Adrenal gland (tissue), 12 donors: ENCODE data around the gene SLC5A4. TPM values are rescaled to one million over a fixed set of nuclear protein-coding genes. Genes with fewer than 3 reads are reported as not detected.

Experiments used
- DNase-seq, 7 donors: peaks; one replicate each; pipeline ENCODE4 v3.0.0-alpha.2; 2019 to 2020
- H3K27ac ChIP-seq, 5 donors: fragments of 200-600 bp; sonication (generic) in 4 of 5; 1 replicate in 3 of 5; 2 replicates in 2 of 5; pipeline versions ENCODE4 v1.5.1 to v1.8.0; 2016 to 2020; ENCODE audit warnings: mild to moderate bottlenecking in 1 of 5
- H3K27me3 ChIP-seq: fragments of 200-600 bp; 2 replicates; pipeline ENCODE4 v1.8.0; 2021
- H3K36me3 ChIP-seq, 2 donors: fragments of 200-600 bp; replicated peaks in 1 of 2; 1 replicate in 1 of 2; 2 replicates in 1 of 2; pipeline versions ENCODE4 v1.5.1 to v1.8.0; 2018 to 2022
- H3K4me1 ChIP-seq, 2 donors: fragments of 200-600 bp; replicated peaks in 1 of 2; 1 replicate in 1 of 2; 2 replicates in 1 of 2; pipeline versions ENCODE4 v1.5.1 to v1.8.0; 2018 to 2021
- H3K4me3 ChIP-seq, 4 donors: fragments of 200-600 bp; sonication (generic) in 3 of 4; one replicate each; pipeline ENCODE4 v1.5.1; 2016 to 2018
- H3K9me3 ChIP-seq, 3 donors: fragments of 200-600 bp; sonication (generic) in 1 of 3; replicated peaks in 1 of 3; 1 replicate in 2 of 3; 2 replicates in 1 of 3; pipeline versions ENCODE4 v1.5.1 to v1.8.0; 2016 to 2021
- CTCF ChIP-seq, 6 experiments: fragments of 450-650 bp in 4 of 6; fragments of 200-600 bp in 2 of 6; sonication (generic) in 1 of 6; IDR thresholded peaks; 1 replicate in 5 of 6; 2 replicates in 1 of 6; pipeline versions ENCODE4 v1.5.1 to v1.8.0; 2016 to 2021; ENCODE audit warnings: antibody characterized with exemption in 6 of 6, mild to moderate bottlenecking in 2 of 6, moderate library complexity in 1 of 6
- POLR2A ChIP-seq, 2 donors: fragments of 450-650 bp; IDR thresholded peaks; one replicate each; pipeline ENCODE4 v1.6.1; 2017; ENCODE audit warnings: antibody characterized with exemption in 2 of 2, mild to moderate bottlenecking in 2 of 2, moderate library complexity in 1 of 2
- WGBS, 4 donors: extraction: QIAGEN DNeasy Blood & Tissue Kit in 2 of 4; methylation state at CpG; one replicate each; pipeline versions ENCODE4 v1.1.5 to v1.1.7; 2013 to 2017; 5-methylcytosine and 5-hydroxymethylcytosine counted together
- intact Hi-C, 2 donors: fragments of 100-400 bp; cut with DNase I; formaldehyde crosslinking; loops; one replicate each; pipeline versions ENCODE4 v1.14.1 to v1.15.0; 2022 to 2023
- polyA plus RNA-seq, 3 donors: library from polyadenylated mRNA; stranded (reverse); fragments of 200-250 nt in 2 of 3; fragments of 350-450 nt in 1 of 3; fragmentation: Illumina TruSeq in 1 of 3; extraction: RNeasy Lipid Tissue Mini Kit (QIAGEN cat#74804) in 1 of 3; gene quantifications; one replicate each; pipeline ENCODE4 v1.2.3, GENCODE V29; 2013 to 2014
- total RNA-seq, 9 donors: library from RNA; depleted of rRNA in 4 of 9; stranded (reverse); fragments of >200 nt in 4 of 9; fragments of 120-200 nt in 1 of 9; fragmentation: NEBNext Ultra II Directional in 1 of 9; extraction: Animal tissue kit (Norgen Biotek cat#: 25700) in 1 of 9; gene quantifications; one replicate each; pipeline versions ENCODE4 v1.1.0 to v1.2.4, GENCODE V29; 2013 to 2023
- donor health status: healthy with polysubstance abuse.
- donor health status: Bipolar disorder and iron deficiency.
- donor health status: DM: yes; HTN: yes; CAD: no.
- donor health status: DM: no; HTN: no; CAD: no.
- donor health status: DM: no; HTN: no; CAD: no.
- donor health status: DM: yes; HTN: yes; CAD: no.

Gene SLC5A4
- total and polyA plus RNA-seq, 12 donors, result 0.07 to 0.70 (median 0.33) TPM; not detected in 1

DNA sequence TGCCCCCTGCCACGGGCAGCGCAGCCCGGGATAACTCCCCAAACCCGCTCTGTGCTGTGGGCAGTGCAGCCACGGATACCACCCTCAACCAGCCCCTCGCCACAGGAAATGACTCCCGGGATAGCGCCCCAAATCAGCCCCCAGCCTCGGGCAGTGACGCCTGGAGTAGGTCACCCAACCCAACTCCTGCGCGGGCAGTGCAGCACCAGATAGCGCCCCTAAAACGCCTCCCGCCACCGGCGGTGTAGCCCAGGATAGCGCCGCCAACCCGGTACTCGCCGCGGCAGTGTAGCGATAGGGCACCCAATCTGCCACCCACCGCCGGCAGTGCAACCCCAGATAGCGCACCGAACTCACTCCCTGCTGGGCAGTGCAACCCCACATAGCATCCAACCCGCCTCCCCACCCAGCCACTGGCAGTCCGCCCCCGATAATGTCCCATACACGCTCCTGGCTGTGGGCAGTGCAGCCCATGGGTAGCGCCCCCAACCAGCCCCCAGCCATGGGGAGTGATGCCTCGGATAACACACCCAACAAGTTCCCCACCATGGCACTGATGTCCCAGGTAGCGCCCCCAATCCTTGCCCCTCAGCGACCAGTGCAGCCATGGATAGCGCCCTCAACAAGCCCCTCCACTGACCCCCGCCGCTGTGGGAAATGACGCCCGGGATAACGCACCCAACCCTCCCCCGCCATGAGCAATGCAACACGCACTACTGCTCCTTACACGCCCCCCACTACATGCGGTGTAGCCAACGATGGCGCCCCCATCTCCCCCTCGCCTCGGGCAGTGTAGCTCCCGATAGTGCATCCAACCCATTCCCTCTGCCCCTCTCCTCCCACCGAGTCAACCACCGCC lies 51.7 kb downstream of the SLC5A4 start:
- Histone ChIP-seq H3K4me3 (peak overlapping the region in 1 of 4 donors; percentile 15), H3K27ac (no peak overlapping the region), H3K27me3 (peaks cover 10% of the 10 kb centered on the region), H3K36me3 (no peaks in the 10 kb centered on the region), H3K9me3 (no peaks in the 10 kb centered on the region), H3K4me1 (no peaks in the 10 kb centered on the region)
- 17 to 57% (median 48%) methylated on average over 10 to 53 of the region's 53 CpGs for WGBS, 4 donors
- TF ChIP-seq POLR2A (IDR thresholded peaks at IDR 0.05) (no peak), CTCF (IDR thresholded peaks at IDR 0.05) (no peak)
- intact Hi-C loops, result no loop called here
- no peak for DNase-seq

- no peaks in the 10 kb centered on the region for H3K9me3 ChIP-seq
- no peaks in the 10 kb centered on the region for H3K36me3 ChIP-seq
- H3K4me3 ChIP-seq, result peak overlapping the region in 1 of 4 donors; percentile 15
- no peak for TF ChIP-seq POLR2A (IDR thresholded peaks at IDR 0.05)
- TF ChIP-seq CTCF (IDR thresholded peaks at IDR 0.05), result peak; percentile 8 to 43 (median 26)
- intact Hi-C loops, result no loop called here
- peaks cover 15% of the 10 kb centered on the region for H3K27me3 ChIP-seq
- DNase-seq, result peak in 4 of 7 donors; percentile 25 to 60 (median 32)
- H3K27ac ChIP-seq, result no peak overlapping the region
- 0 to 13% (median 3%) methylated on average over 1 to 29 of the region's 29 CpGs for WGBS, 4 donors
- no peaks in the 10 kb centered on the region for H3K4me1 ChIP-seq
Observed at GRCh38 chr22:32202539-32203180, 52.5 kb downstream of the SLC5A4 start.

DNA sequence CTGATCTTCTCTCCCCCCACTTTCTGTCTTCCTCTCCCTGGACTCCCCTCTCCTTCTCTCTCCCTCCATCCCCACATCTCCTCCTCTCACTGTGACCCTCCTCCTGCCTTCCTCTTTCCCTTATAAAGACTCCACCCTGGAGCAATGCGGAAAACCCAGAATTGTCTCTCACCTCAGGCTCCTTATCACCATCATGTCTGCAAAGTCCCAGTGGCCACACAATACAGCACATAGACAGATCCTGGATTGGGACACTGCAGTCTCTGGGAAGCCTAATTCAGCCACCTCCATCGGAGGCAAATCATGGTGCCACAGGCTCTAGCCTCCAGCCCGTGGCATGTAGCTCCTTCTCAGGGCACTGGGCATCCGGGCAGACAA lies 53.0 kb downstream of the SLC5A4 start:
- TF ChIP-seq CTCF (IDR thresholded peaks at IDR 0.05) (no peak), POLR2A (IDR thresholded peaks at IDR 0.05) (no peak)
- no peaks in the 10 kb centered on the region for H3K36me3 ChIP-seq
- H3K27me3 ChIP-seq, result peaks cover 16% of the 10 kb centered on the region
- H3K4me3 ChIP-seq, result no peak overlapping the region
- WGBS, 4 donors, result 15 to 31% (median 26%) methylated on average over 4 of the region's 4 CpGs
- H3K27ac ChIP-seq, result no peak overlapping the region
- no peaks in the 10 kb centered on the region for H3K4me1 ChIP-seq
- no peak for DNase-seq
- H3K9me3 ChIP-seq, result no peaks in the 10 kb centered on the region
- intact Hi-C loops, result no loop called here

- H3K27ac ChIP-seq, result no peak overlapping the region
- no peak for TF ChIP-seq POLR2A (IDR thresholded peaks at IDR 0.05)
- TF ChIP-seq CTCF (IDR thresholded peaks at IDR 0.05), result no peak
- H3K27me3 ChIP-seq, result peaks cover 16% of the 10 kb centered on the region
- no peak for DNase-seq
- no peaks in the 10 kb centered on the region for H3K4me1 ChIP-seq
- WGBS, 4 donors, result 62 to 75% (median 66%) methylated on average over 10 of the region's 10 CpGs
- intact Hi-C loops, result no loop called here
- H3K36me3 ChIP-seq, result no peaks in the 10 kb centered on the region
- no peaks in the 10 kb centered on the region for H3K9me3 ChIP-seq
- H3K4me3 ChIP-seq, result no peak overlapping the region
Observed at GRCh38 chr22:32200752-32201151, 54.4 kb downstream of the SLC5A4 start.
